Transverse colon (tissue), 3 donors: ENCODE measurements around the gene LRRC7.

ENCODE experiments used
- CTCF ChIP-seq, 5 experiments: fragments of 200-600 bp in 3 of 5; fragments of 450-650 bp in 2 of 5; sonication (generic) in 3 of 5; IDR thresholded peaks; 1 replicate in 2 of 5; 2 replicates in 3 of 5; pipeline ENCODE4 v1.5.1; 2016 to 2017; ENCODE audit warnings: antibody characterized with exemption in 5 of 5, inconsistent platforms in 3 of 5, mild to moderate bottlenecking in 2 of 5, moderate library complexity in 1 of 5
- EP300 ChIP-seq: sonication (generic); formaldehyde crosslinking; IDR thresholded peaks from one replicate; pipeline ENCODE4 v1.6.1; 2017; ENCODE audit warnings: antibody characterized with exemption, low read depth
- POLR2A ChIP-seq: fragments of 450-650 bp; IDR thresholded peaks from one replicate; pipeline ENCODE4 v1.6.1; 2016; ENCODE audit warnings: antibody characterized with exemption, mild to moderate bottlenecking, moderate library complexity

GRCh38 chr1:70041317-70042045 is 473.8 kb downstream of the LRRC7 start:
- TF ChIP-seq CTCF (IDR thresholded peaks at IDR 0.05) (no peak), POLR2A (no peak), EP300 (no peak)
